GM21619 (cell line): ENCODE measurements around the gene C20orf202.
"Not testable (repeated sequence)": the region's sequence is repeated elsewhere in the genome, so short reads cannot be mapped to it uniquely, and the experiment has no call there.

ENCODE experiments used
- ATAC-seq: cut with Tn5 transposase; IDR thresholded peaks from one replicate; pipeline ENCODE4 v1.9.1; 2021; ENCODE audit not compliant: unreplicated experiment

The C20orf202 gene

GRCh38 chr20:1242530-1242929 is 39.3 kb downstream of the C20orf202 start:
- ATAC-seq, result no peak

- no peak for ATAC-seq
Observed at GRCh38 chr20:1245578-1245977, 42.3 kb downstream of the C20orf202 start.

GRCh38 chr20:1247689-1248088 is 44.4 kb downstream of the C20orf202 start:
- no peak for ATAC-seq

DNA sequence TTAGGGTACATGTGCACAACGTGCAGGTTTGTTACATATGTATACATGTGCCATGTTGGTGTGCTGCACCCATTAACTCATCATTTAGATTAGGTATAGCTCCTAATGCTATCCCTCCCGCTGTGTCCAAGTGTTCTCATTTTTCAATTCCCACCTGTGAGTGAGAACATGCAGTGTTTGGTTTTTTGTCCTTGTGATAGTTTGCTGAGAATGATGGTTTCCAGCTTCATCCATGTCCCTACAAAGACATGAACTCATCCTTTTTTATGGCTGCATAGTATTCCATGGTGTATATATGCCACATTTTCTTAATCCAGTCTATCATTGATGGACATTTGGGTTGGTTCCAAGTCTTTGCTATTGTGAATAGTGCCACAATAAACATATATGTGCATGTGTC is 47.0 kb downstream of the C20orf202 start:
- ATAC-seq, result not testable (repeated sequence)

GRCh38 chr20:1252416-1252815 is 49.2 kb downstream of the C20orf202 start:
- no peak for ATAC-seq

DNA sequence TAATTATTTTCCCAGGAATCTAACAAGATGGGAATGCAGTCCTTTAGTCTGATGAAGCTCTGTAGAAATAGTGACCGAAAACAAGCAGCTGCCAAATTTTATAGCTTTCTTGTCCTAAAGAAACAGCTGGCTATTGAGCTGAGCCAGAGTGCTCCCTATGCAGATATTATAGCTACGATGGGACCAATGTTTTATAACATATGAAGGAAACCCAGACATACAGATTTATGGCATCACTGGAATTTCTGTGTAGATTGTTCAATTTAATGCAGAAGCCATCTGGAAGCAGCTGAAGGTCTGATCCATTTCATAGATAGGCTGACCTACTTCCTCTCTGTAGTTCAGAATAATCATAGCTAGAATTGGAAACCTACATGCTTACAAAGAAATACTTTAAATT is 51.0 kb downstream of the C20orf202 start:
- no peak for ATAC-seq

DNA sequence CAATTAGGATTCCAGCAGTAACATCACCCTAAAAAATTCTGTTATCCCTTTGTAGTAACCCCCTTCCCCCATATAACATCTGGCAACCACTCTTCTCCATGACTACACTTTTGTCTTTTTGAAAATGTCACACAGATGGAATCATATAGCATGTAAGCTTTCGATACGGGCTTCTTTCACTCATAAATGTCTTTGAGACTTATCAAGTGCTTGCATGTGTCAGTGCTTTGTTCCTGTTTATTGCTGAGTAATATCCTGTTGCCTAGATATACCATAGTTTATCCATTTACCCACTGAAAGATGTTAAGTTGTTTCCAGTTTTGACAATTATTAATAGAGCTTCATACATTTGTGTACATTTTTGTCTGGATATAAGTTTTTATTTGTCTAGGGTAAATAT is 52.4 kb downstream of the C20orf202 start:
- no peak for ATAC-seq
